NT2/D1 (cell line): Measurements from ENCODE around the gene C1orf21.

Source experiments
- SUZ12 ChIP-seq: IDR thresholded peaks from 2 replicates; pipeline ENCODE4 v1.6.1; 2011; ENCODE audit not compliant: insufficient read length, insufficient read depth; ENCODE audit errors: extremely low read depth
- YY1 ChIP-seq: IDR thresholded peaks from 2 replicates; pipeline ENCODE4 v1.6.1; 2011; ENCODE audit not compliant: insufficient read length, insufficient read depth
- ZNF274 ChIP-seq: IDR thresholded peaks from 2 replicates; pipeline ENCODE4 v1.6.1; 2011; ENCODE audit warnings: mild to moderate bottlenecking, low read depth, low read length

- no peak for TF ChIP-seq YY1
- TF ChIP-seq ZNF274 = no peak
- TF ChIP-seq SUZ12 = no peak
Observed at GRCh38 chr1:184596950-184597645, 210.3 kb downstream of the C1orf21 start.
